ENCODE results near the gene ZNF121. TPM values are rescaled to one million over a fixed set of nuclear protein-coding genes. Genes with fewer than 3 reads are reported as not detected.

The ZNF121 gene
- total and polyA plus RNA-seq, 7 donors: 1.2 to 28.6 (median 18.3) TPM

GRCh38 chr19:9535934-9536333 is 48.4 kb downstream of the ZNF121 start:
- Histone ChIP-seq H3K27ac (no peak overlapping the region), H3K4me3 (no peak overlapping the region), H3K9me3 (peaks cover 11 to 36% (median 24%) of the 10 kb centered on the region in 4 donors), H3K4me1 (peaks cover 0 to 18% (median 10%) of the 10 kb centered on the region in 4 donors), H3K36me3 (peaks cover 45 to 60% (median 54%) of the 10 kb centered on the region in 4 donors), H3K27me3 (no peaks in the 10 kb centered on the region)
- intact Hi-C loops (cut with DNase I): loop anchor here (5.0 kb wide), 6 partner anchors 46 to 399 kb away; partner anchors contain the start of genes ZNF121, ZNF266, ZNF559 and ZNF699
- 96% methylated on average over 4 of the region's 4 CpGs for WGBS, 2 donors
- no peak for DNase-seq
- TF ChIP-seq POLR2AphosphoS5 (IDR thresholded peaks at IDR 0.05) (no peak), CTCF (IDR thresholded peaks at IDR 0.05) (no peak), EP300 (IDR thresholded peaks at IDR 0.05) (no peak), POLR2A (IDR thresholded peaks at IDR 0.05) (no peak)

- Histone ChIP-seq H3K27me3 (no peaks in the 10 kb centered on the region), H3K9me3 (peaks cover 51 to 73% (median 64%) of the 10 kb centered on the region in 4 donors), H3K27ac (no peak overlapping the region), H3K36me3 (peaks cover 85 to 100% (median 92%) of the 10 kb centered on the region in 4 donors), H3K4me1 (peaks cover 0 to 5% (median 0%) of the 10 kb centered on the region in 4 donors), H3K4me3 (no peak overlapping the region)
- WGBS, 2 donors: 98% methylated on average over 4 of the region's 4 CpGs
- no peak for TF ChIP-seq POLR2AphosphoS5 (IDR thresholded peaks at IDR 0.05)
- no peak for TF ChIP-seq CTCF (IDR thresholded peaks at IDR 0.05)
- no peak for DNase-seq
- intact Hi-C loops (cut with DNase I): no loop called here
These were observed 52.4 kb downstream of the ZNF121 start for GRCh38 chr19:9531933-9532332.

- intact Hi-C loops (cut with DNase I): no loop called here
- TF ChIP-seq EP300 (IDR thresholded peaks at IDR 0.05): no peak
- TF ChIP-seq POLR2AphosphoS5 (IDR thresholded peaks at IDR 0.05): no peak
- no peak for TF ChIP-seq CTCF (IDR thresholded peaks at IDR 0.05)
- TF ChIP-seq POLR2A (IDR thresholded peaks at IDR 0.05): no peak
- peaks cover 73 to 91% (median 76%) of the 10 kb centered on the region in 4 donors for H3K36me3 ChIP-seq
- no peaks in the 10 kb centered on the region for H3K27me3 ChIP-seq
- peaks cover 75 to 88% (median 79%) of the 10 kb centered on the region in 4 donors for H3K9me3 ChIP-seq
- H3K4me1 ChIP-seq: no peaks in the 10 kb centered on the region
- no peak overlapping the region for H3K4me3 ChIP-seq
- no peak for DNase-seq
- H3K27ac ChIP-seq: no peak overlapping the region
- WGBS, 2 donors: 97% methylated on average over 5 of the region's 5 CpGs
These were observed 55.5 kb downstream of the ZNF121 start for GRCh38 chr19:9528757-9529336.

- WGBS, 2 donors: 96 to 97% methylated on average over 1 of the region's 1 CpG
- H3K4me3 ChIP-seq: no peak overlapping the region
- intact Hi-C loops (cut with DNase I): no loop called here
These were observed 60.3 kb downstream of the ZNF121 start for GRCh38 chr19:9523885-9524474.

More at GRCh38 chr19:9523885-9524474, 60.3 kb downstream of the ZNF121 start:
- Histone ChIP-seq H3K27me3 (no peaks in the 10 kb centered on the region), H3K9me3 (peaks cover 63 to 85% (median 74%) of the 10 kb centered on the region in 4 donors), H3K4me1 (no peaks in the 10 kb centered on the region), H3K36me3 (peaks cover 24 to 50% (median 29%) of the 10 kb centered on the region in 4 donors), H3K27ac (no peak overlapping the region)
- DNase-seq: no peak
- TF ChIP-seq CTCF (IDR thresholded peaks at IDR 0.05): no peak
- TF ChIP-seq EP300 (IDR thresholded peaks at IDR 0.05): no peak
- no peak for TF ChIP-seq POLR2AphosphoS5 (IDR thresholded peaks at IDR 0.05)
- no peak for TF ChIP-seq POLR2A (IDR thresholded peaks at IDR 0.05)

Other genes with a start within 250 kb of the ZNF121 start
- 1 to 10 TPM; 3.0 to 5.5 (median 3.3) TPM for gene ZNF177, start 221.5 kb downstream of the ZNF121 start, total RNA-seq
- gene ZNF177, start 221.5 kb downstream of the ZNF121 start, polyA plus RNA-seq: 1 to 10 TPM in 1 of 3 donors, not detected in 2; 1.2 TPM
- 10 to 100 TPM; 15.7 to 32.7 (median 21.6) TPM for gene ZNF266, start 148.9 kb downstream of the ZNF121 start, total RNA-seq
- gene ZNF266, start 148.9 kb downstream of the ZNF121 start, polyA plus RNA-seq: 10 to 100 TPM in 1 of 3 donors, 1 to 10 TPM in 2; 3.7 to 24.9 (median 6.6) TPM
- gene ZNF560, start 85.9 kb downstream of the ZNF121 start, total RNA-seq: not detected
- gene ZNF560, start 85.9 kb downstream of the ZNF121 start, polyA plus RNA-seq: not detected
- gene ZNF426, start 45.9 kb downstream of the ZNF121 start, total RNA-seq: 10 to 100 TPM; 11.4 to 18.1 (median 12.7) TPM
- 1 to 10 TPM; 1.2 to 4.1 (median 2.1) TPM for gene ZNF426, start 45.9 kb downstream of the ZNF121 start, polyA plus RNA-seq
- gene ZNF561, start 36.7 kb upstream of the ZNF121 start, total RNA-seq: 10 to 100 TPM; 30.3 to 41.3 (median 31.5) TPM
- gene ZNF561, start 36.7 kb upstream of the ZNF121 start, polyA plus RNA-seq: 10 to 100 TPM; 14.1 to 27.1 (median 24.0) TPM
- gene ZNF562, start 90.6 kb upstream of the ZNF121 start, total RNA-seq: 10 to 100 TPM; 21.3 to 45.4 (median 32.4) TPM
- gene ZNF562, start 90.6 kb upstream of the ZNF121 start, polyA plus RNA-seq: 10 to 100 TPM; 13.2 to 14.2 (median 13.6) TPM
- gene ZNF846, start 184.2 kb upstream of the ZNF121 start, total RNA-seq: 10 to 100 TPM; 15.8 to 48.7 (median 23.7) TPM
- 1 to 10 TPM; 3.6 to 6.7 (median 4.6) TPM for gene ZNF846, start 184.2 kb upstream of the ZNF121 start, polyA plus RNA-seq
- gene FBXL12, start 234.6 kb upstream of the ZNF121 start, total RNA-seq: 10 to 100 TPM; 18.3 to 31.9 (median 26.6) TPM
- 10 to 100 TPM; 14.8 to 22.4 (median 18.6) TPM for gene FBXL12, start 234.6 kb upstream of the ZNF121 start, polyA plus RNA-seq
- 100 to 1,000 TPM; 518 to 900 (median 674) TPM for gene UBL5, start 243.4 kb upstream of the ZNF121 start, total RNA-seq
- 1,000 to 10,000 TPM in 2 of 3 donors, 100 to 1,000 TPM in 1; 532 to 1,128 (median 1,056) TPM for gene UBL5, start 243.4 kb upstream of the ZNF121 start, polyA plus RNA-seq

Data from sigmoid colon (tissue), 7 donors.